HepG2 (cell line): ENCODE measurements around the gene MORN1. TPM values are rescaled to one million over a fixed set of nuclear protein-coding genes. Genes with fewer than 3 reads are reported as not detected.

Experiments
- ARID3A ChIP-seq: IDR thresholded peaks from 2 replicates; pipeline ENCODE4 v1.6.1; 2012; ENCODE audit warnings: low read depth, low read length, improper control_type of control experiment
- DMTF1 ChIP-seq: sonication (generic); formaldehyde crosslinking; IDR thresholded peaks from 2 replicates; pipeline ENCODE4 v1.4.0; 2020; ENCODE audit warnings: mild to moderate bottlenecking, missing genetic modification reagents
- FOSL1 ChIP-seq: sonication (generic); formaldehyde crosslinking; IDR thresholded peaks from 2 replicates; pipeline ENCODE4 v1.9.0; 2021; ENCODE audit warnings: missing genetic modification reagents, borderline replicate concordance
- GABPA ChIP-seq, 2 experiments: IDR thresholded peaks; 2 replicates each; pipeline ENCODE4 v1.6.1; 2011 to 2016; ENCODE audit warnings: low read depth in 2 of 2, low read length in 1 of 2, missing biosample characterization in 1 of 2, missing genetic modification characterization in 1 of 2
- HNF4G ChIP-seq, 2 experiments: sonication (generic) in 1 of 2; formaldehyde crosslinking in 1 of 2; IDR thresholded peaks; 2 replicates each; pipeline versions ENCODE4 v1.4.0 to v1.6.1; 2011 to 2020; ENCODE audit warnings: borderline replicate concordance in 2 of 2, low read depth in 2 of 2, mild to moderate bottlenecking in 2 of 2, low read length in 1 of 2, missing genetic modification reagents in 1 of 2, moderate library complexity in 1 of 2
- MAZ ChIP-seq, 2 experiments: sonication (generic) in 1 of 2; formaldehyde crosslinking in 1 of 2; IDR thresholded peaks; 2 replicates each; pipeline versions ENCODE4 v1.5.0 to v1.6.1; 2012 to 2020; ENCODE audit warnings: low read depth in 2 of 2, mild to moderate bottlenecking in 2 of 2, borderline replicate concordance in 1 of 2, improper control_type of control experiment in 1 of 2, low read length in 1 of 2, missing genetic modification reagents in 1 of 2, moderate library complexity in 1 of 2
- NCOA2 ChIP-seq: sonication (generic); formaldehyde crosslinking; IDR thresholded peaks from 2 replicates; pipeline ENCODE4 v1.8.0; 2022; ENCODE audit warnings: inconsistent platforms
- NFKBIZ ChIP-seq: IDR thresholded peaks from 2 replicates; pipeline ENCODE4 v1.6.1; 2018; ENCODE audit warnings: missing genetic modification reagents, missing compliant biosample characterization
- POLR2AphosphoS5 ChIP-seq: IDR thresholded peaks from 2 replicates; pipeline ENCODE4 v1.6.1; 2012; ENCODE audit warnings: low read depth, low read length
- PRPF4 ChIP-seq: fragments of 200-400 bp; formaldehyde crosslinking; IDR thresholded peaks from 2 replicates; pipeline ENCODE4 v1.6.1; 2016; ENCODE audit warnings: low read length, low read depth; ENCODE audit not compliant: poor library complexity, severe bottlenecking
- RARA ChIP-seq: IDR thresholded peaks from 2 replicates; pipeline ENCODE4 v1.6.1; 2016; ENCODE audit warnings: missing genetic modification reagents, missing compliant biosample characterization
- RCOR2 ChIP-seq: IDR thresholded peaks from 2 replicates; pipeline ENCODE4 v1.6.1; 2016; ENCODE audit warnings: missing biosample characterization, missing genetic modification reagents
- RNF2 ChIP-seq: fragments of 450-650 bp; conservative IDR thresholded peaks from 2 replicates; pipeline ENCODE4 v1.6.1; 2016; ENCODE audit warnings: low read depth
- SMARCE1 ChIP-seq: fragments of 450-650 bp; IDR thresholded peaks from 2 replicates; pipeline ENCODE4 v1.6.1; 2017; ENCODE audit warnings: borderline replicate concordance
- TCF12 ChIP-seq, 2 experiments: fragments of 450-650 bp in 1 of 2; sonication (generic) in 1 of 2; formaldehyde crosslinking in 1 of 2; IDR thresholded peaks; 2 replicates each; pipeline versions ENCODE4 v1.6.1 to v1.8.0; 2017 to 2022; ENCODE audit warnings: antibody characterized with exemption in 1 of 2, mild to moderate bottlenecking in 1 of 2, missing genetic modification reagents in 1 of 2, moderate library complexity in 1 of 2
- ZBTB26 ChIP-seq: IDR thresholded peaks from 2 replicates; pipeline ENCODE4 v1.6.1; 2016; ENCODE audit warnings: missing compliant biosample characterization, missing genetic modification reagents, borderline replicate concordance
- ZBTB3 ChIP-seq: sonication (generic); formaldehyde crosslinking; IDR thresholded peaks from 2 replicates; pipeline ENCODE4 v1.4.0; 2020; ENCODE audit warnings: low read depth, mild to moderate bottlenecking, moderate library complexity, missing genetic modification reagents, borderline replicate concordance
- ZBTB44 ChIP-seq: sonication (generic); formaldehyde crosslinking; IDR thresholded peaks from 2 replicates; pipeline ENCODE4 v1.4.0; 2020; ENCODE audit warnings: missing genetic modification reagents
- ZMYM4 ChIP-seq: sonication (generic); formaldehyde crosslinking; IDR thresholded peaks from 2 replicates; pipeline ENCODE4 v1.8.1; 2023; ENCODE audit warnings: mild to moderate bottlenecking, missing genetic modification reagents
- ZNF607 ChIP-seq: sonication (generic); formaldehyde crosslinking; IDR thresholded peaks from 2 replicates; pipeline ENCODE4 v1.5.1; 2020; ENCODE audit warnings: missing genetic modification reagents, mild to moderate bottlenecking, borderline replicate concordance
- ZNF747 ChIP-seq: sonication (generic); formaldehyde crosslinking; IDR thresholded peaks from 2 replicates; pipeline ENCODE4 v1.8.1; 2023; ENCODE audit warnings: missing genetic modification reagents, mild to moderate bottlenecking, borderline replicate concordance
- polyA plus RNA-seq, 8 experiments: library from polyadenylated mRNA; depleted of rRNA in 3 of 8; stranded (reverse) in 7 of 8; unstranded in 1 of 8; fragments of >200 nt; fragmentation: Illumina TruSeq in 4 of 8; extraction: Trizol in 4 of 8; gene quantifications; 2 replicates each; pipeline versions ENCODE4 v1.2.1 to v1.2.3, GENCODE V29; 2011 to 2016; ENCODE audit warnings: low read depth in 4 of 8, missing spikeins in 1 of 8, mixed read lengths in 1 of 8; ENCODE audit not compliant: insufficient read depth in 1 of 8
- total RNA-seq, 5 experiments: library from RNA; depleted of rRNA; stranded (reverse); fragments of >200 nt; fragmentation: Illumina TruSeq; extraction: Trizol; gene quantifications; 2 replicates each; pipeline ENCODE4 v1.2.3, GENCODE V29; 2016; ENCODE audit warnings: low read depth in 1 of 5

The MORN1 gene
- total and polyA plus RNA-seq, 2 of the 13 experiments (the other 11 are each of a cell fraction or from before 2014, with no cell fraction given), result 3.1 to 6.5 TPM

- no peak for TF ChIP-seq GABPA (IDR thresholded peaks at IDR 0.05; ENCODE audit: low read depth, low read length)
- TF ChIP-seq GABPA (CRISPR knock-in tag; IDR thresholded peaks at IDR 0.05; ENCODE audit: low read depth), result no peak
- TF ChIP-seq RCOR2 (CRISPR knock-in tag), result no peak
- TF ChIP-seq POLR2AphosphoS5, result peak; percentile 74
- no peak for TF ChIP-seq RARA (CRISPR knock-in tag)
- no peak for TF ChIP-seq NCOA2
- TF ChIP-seq TCF12 (IDR thresholded peaks at IDR 0.05), result no peak
- TF ChIP-seq TCF12 (CRISPR knock-in tag; IDR thresholded peaks at IDR 0.05), result no peak
- peak; percentile 23 for TF ChIP-seq ZMYM4 (CRISPR knock-in tag)
- no peak for TF ChIP-seq SMARCE1
- TF ChIP-seq PRPF4, result no peak
- TF ChIP-seq DMTF1, result no peak
- peak; percentile 95 for TF ChIP-seq RNF2
- no peak for TF ChIP-seq ZBTB44
- 0 out of 2 replicates have a peak, but pooled peaks have one; percentile 11 for TF ChIP-seq ZBTB3 (CRISPR knock-in tag)
- no peak for TF ChIP-seq ZNF607 (CRISPR knock-in tag)
- no peak; the same call in 1 of the 2 replicates for TF ChIP-seq MAZ (IDR thresholded peaks at IDR 0.05; ENCODE audit: borderline replicate concordance, low read depth, low read length)
- TF ChIP-seq MAZ (CRISPR knock-in tag; IDR thresholded peaks at IDR 0.05; ENCODE audit: low read depth), result peak; percentile 92; the same call in 1 of the 2 replicates
- TF ChIP-seq ZNF747 (CRISPR knock-in tag), result peak; percentile 85; the same call in 1 of the 2 replicates
- TF ChIP-seq ARID3A, result no peak
- TF ChIP-seq NFKBIZ (CRISPR knock-in tag), result peak; percentile 70; the same call in 1 of the 2 replicates
- 0 out of 2 replicates have a peak, but pooled peaks have one; percentile 39 for TF ChIP-seq ZBTB26
- TF ChIP-seq FOSL1 (CRISPR knock-in tag), result no peak
- TF ChIP-seq HNF4G (IDR thresholded peaks at IDR 0.05; ENCODE audit: borderline replicate concordance, low read depth, low read length), result peak; percentile 77
- TF ChIP-seq HNF4G (CRISPR knock-in tag; IDR thresholded peaks at IDR 0.05; ENCODE audit: borderline replicate concordance, low read depth), result peak; percentile 35
These were observed 21.6 kb upstream of the MORN1 start (continued) for GRCh38 chr1:2412773-2413494.
